Tibial nerve (tissue), 4 donors: ENCODE data around the gene PSIP1. TPM values are rescaled to one million over a fixed set of nuclear protein-coding genes. Genes with fewer than 3 reads are reported as not detected.
"Not testable (repeated sequence)": the region's sequence is repeated elsewhere in the genome, so short reads cannot be mapped to it uniquely, and the experiment has no call there.

Experiments used
- DNase-seq, 2 donors: peaks; one replicate each; pipeline ENCODE4 v3.0.0-alpha.2; 2019; ENCODE audit warnings: low spot score in 2 of 2
- H3K27ac ChIP-seq, 4 donors: fragments of 200-600 bp; sonication (generic) in 3 of 4; one replicate each; pipeline ENCODE4 v1.5.1; 2017 to 2019; ENCODE audit warnings: mild to moderate bottlenecking in 1 of 4
- H3K27me3 ChIP-seq, 2 donors: fragments of 200-600 bp; sonication (generic) in 1 of 2; one replicate each; pipeline versions ENCODE4 v1.5.1 to v1.6.0; 2017 to 2019
- H3K36me3 ChIP-seq, 3 donors: fragments of 200-600 bp; sonication (generic); one replicate each; pipeline ENCODE4 v1.5.1; 2018 to 2019
- H3K4me1 ChIP-seq, 4 donors: fragments of 200-600 bp; sonication (generic) in 3 of 4; one replicate each; pipeline ENCODE4 v1.5.1; 2017 to 2019
- H3K4me3 ChIP-seq, 4 donors: fragments of 200-600 bp; sonication (generic) in 3 of 4; one replicate each; pipeline ENCODE4 v1.5.1; 2017 to 2019; ENCODE audit warnings: mild to moderate bottlenecking in 1 of 4, moderate library complexity in 1 of 4
- H3K9me3 ChIP-seq, 4 donors: fragments of 200-600 bp; sonication (generic) in 3 of 4; one replicate each; pipeline ENCODE4 v1.5.1; 2017 to 2019
- EP300 ChIP-seq, 2 donors: sonication (generic); formaldehyde crosslinking; IDR thresholded peaks; one replicate each; pipeline ENCODE4 v1.6.1; 2017; ENCODE audit warnings: antibody characterized with exemption in 2 of 2, mild to moderate bottlenecking in 1 of 2
- POLR2A ChIP-seq, 2 donors: fragments of 450-650 bp; IDR thresholded peaks; one replicate each; pipeline ENCODE4 v1.6.1; 2017; ENCODE audit warnings: antibody characterized with exemption in 2 of 2, mild to moderate bottlenecking in 2 of 2, moderate library complexity in 2 of 2
- WGBS, 2 donors: methylation state at CpG; one replicate each; pipeline ENCODE4 v1.1.5; 2018; 5-methylcytosine and 5-hydroxymethylcytosine counted together
- total RNA-seq, 4 donors: library from RNA; depleted of rRNA; stranded (reverse); fragments of >200 nt; gene quantifications; one replicate each; pipeline ENCODE4 v1.1.0, GENCODE V29; 2016
- TF ChIP-seq, protein P1 (sequence below), 5 experiments: fragments of 200-600 bp in 3 of 5; fragments of 450-650 bp in 2 of 5; sonication (generic) in 3 of 5; IDR thresholded peaks; one replicate each; pipeline ENCODE4 v1.5.1; 2016 to 2019; ENCODE audit warnings: antibody characterized with exemption in 5 of 5, mild to moderate bottlenecking in 3 of 5, moderate library complexity in 2 of 5

The PSIP1 gene
- total RNA-seq, 4 donors from 2014 or later: 57.6 to 121 (median 97.9) TPM

DNA sequence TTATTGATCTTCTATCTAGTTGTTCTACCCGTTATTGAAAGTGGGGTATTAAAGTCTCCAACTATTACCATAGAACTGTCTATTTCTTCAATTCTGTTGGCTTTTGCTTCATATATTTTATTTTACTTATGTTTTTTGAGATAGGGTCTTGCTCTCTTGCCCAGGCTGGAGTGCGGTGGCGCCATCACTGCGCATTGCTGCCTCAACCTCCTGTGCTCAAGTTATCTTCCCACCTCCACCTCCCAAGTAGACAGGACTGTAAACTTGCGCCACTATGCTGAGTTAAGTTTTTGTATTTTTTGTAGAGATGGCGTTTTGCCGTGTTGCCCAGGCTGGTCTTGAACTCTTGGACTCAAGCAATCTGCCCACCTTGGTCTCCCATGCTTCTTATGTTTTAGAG, 71.9 kb downstream of the PSIP1 start:
- H3K36me3 ChIP-seq: peaks cover 2 to 67% (median 12%) of the 10 kb centered on the region in 3 donors
- no peaks in the 10 kb centered on the region for H3K27me3 ChIP-seq
- WGBS, 2 donors: 97 to 99% methylated on average over 7 of the region's 7 CpGs
- no peak overlapping the region for H3K4me3 ChIP-seq
- H3K4me1 ChIP-seq: peaks cover 0 to 6% (median 0%) of the 10 kb centered on the region in 4 donors
- TF ChIP-seq, protein P1, sequence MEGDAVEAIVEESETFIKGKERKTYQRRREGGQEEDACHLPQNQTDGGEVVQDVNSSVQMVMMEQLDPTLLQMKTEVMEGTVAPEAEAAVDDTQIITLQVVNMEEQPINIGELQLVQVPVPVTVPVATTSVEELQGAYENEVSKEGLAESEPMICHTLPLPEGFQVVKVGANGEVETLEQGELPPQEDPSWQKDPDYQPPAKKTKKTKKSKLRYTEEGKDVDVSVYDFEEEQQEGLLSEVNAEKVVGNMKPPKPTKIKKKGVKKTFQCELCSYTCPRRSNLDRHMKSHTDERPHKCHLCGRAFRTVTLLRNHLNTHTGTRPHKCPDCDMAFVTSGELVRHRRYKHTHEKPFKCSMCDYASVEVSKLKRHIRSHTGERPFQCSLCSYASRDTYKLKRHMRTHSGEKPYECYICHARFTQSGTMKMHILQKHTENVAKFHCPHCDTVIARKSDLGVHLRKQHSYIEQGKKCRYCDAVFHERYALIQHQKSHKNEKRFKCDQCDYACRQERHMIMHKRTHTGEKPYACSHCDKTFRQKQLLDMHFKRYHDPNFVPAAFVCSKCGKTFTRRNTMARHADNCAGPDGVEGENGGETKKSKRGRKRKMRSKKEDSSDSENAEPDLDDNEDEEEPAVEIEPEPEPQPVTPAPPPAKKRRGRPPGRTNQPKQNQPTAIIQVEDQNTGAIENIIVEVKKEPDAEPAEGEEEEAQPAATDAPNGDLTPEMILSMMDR (IDR thresholded peaks at IDR 0.05): no peak
- no peak for TF ChIP-seq POLR2A (IDR thresholded peaks at IDR 0.05)
- TF ChIP-seq EP300 (IDR thresholded peaks at IDR 0.05): no peak
- no peak overlapping the region for H3K27ac ChIP-seq
- no peak for DNase-seq
- H3K9me3 ChIP-seq: no peaks in the 10 kb centered on the region

DNA sequence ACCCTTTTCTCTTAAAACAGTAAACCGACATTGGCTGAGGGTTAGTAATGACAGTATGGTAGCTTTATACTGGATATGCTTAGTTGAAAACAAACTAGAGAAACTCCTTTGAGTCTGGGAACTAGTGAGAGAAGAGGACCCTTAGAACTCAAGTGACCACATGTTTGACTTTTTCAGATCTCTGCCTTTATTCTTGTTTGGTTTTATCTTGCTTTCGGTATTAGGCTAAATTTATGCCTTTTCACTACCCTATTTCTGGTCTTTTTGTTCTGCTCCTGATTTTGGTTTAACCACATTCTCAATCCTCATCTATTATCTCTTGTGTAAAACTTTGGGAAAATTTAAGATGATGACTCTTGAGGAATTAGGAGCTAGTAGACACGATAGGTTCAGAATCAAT, 77.1 kb downstream of the PSIP1 start:
- Histone ChIP-seq H3K27ac (no peak overlapping the region), H3K27me3 (no peaks in the 10 kb centered on the region), H3K9me3 (no peaks in the 10 kb centered on the region), H3K4me3 (no peak overlapping the region), H3K36me3 (peaks cover 0 to 40% (median 0%) of the 10 kb centered on the region in 3 donors), H3K4me1 (peaks cover 0 to 16% (median 4%) of the 10 kb centered on the region in 4 donors)
- TF ChIP-seq EP300 (IDR thresholded peaks at IDR 0.05) (no peak), POLR2A (IDR thresholded peaks at IDR 0.05) (no peak)
- 91 to 93% methylated on average over 3 of the region's 3 CpGs for WGBS, 2 donors
- DNase-seq: no peak

DNA sequence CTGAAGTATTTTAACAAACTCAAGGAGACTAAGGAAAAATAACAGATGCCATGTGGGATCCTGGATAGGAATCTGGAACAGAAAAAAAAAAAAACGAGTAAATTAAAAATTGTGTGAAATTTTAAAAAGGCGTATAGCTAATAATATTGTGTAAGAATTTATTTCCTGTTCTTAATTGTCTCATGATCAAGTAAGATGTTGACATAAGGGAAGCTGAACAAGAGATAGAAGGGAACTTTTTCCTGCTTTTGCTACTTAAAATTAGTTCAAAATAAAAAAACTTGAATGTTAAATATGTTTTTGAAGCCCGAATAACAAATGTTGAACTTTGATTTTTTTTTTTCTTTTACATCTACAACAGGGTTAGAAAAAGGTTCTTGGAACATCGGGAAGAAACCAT, 77.6 kb downstream of the PSIP1 start:
- no peaks in the 10 kb centered on the region for H3K9me3 ChIP-seq
- H3K4me1 ChIP-seq: peaks cover 0 to 16% (median 4%) of the 10 kb centered on the region in 4 donors
- WGBS, 2 donors: 75 to 84% methylated on average over 4 of the region's 4 CpGs
- H3K27me3 ChIP-seq: no peaks in the 10 kb centered on the region
- no peak for DNase-seq
- H3K36me3 ChIP-seq: peaks cover 0 to 38% (median 0%) of the 10 kb centered on the region in 3 donors
- no peak overlapping the region for H3K4me3 ChIP-seq
- TF ChIP-seq, protein P1 (IDR thresholded peaks at IDR 0.05): no peak
- no peak for TF ChIP-seq EP300 (IDR thresholded peaks at IDR 0.05)
- TF ChIP-seq POLR2A (IDR thresholded peaks at IDR 0.05): no peak
- no peak overlapping the region for H3K27ac ChIP-seq

DNA sequence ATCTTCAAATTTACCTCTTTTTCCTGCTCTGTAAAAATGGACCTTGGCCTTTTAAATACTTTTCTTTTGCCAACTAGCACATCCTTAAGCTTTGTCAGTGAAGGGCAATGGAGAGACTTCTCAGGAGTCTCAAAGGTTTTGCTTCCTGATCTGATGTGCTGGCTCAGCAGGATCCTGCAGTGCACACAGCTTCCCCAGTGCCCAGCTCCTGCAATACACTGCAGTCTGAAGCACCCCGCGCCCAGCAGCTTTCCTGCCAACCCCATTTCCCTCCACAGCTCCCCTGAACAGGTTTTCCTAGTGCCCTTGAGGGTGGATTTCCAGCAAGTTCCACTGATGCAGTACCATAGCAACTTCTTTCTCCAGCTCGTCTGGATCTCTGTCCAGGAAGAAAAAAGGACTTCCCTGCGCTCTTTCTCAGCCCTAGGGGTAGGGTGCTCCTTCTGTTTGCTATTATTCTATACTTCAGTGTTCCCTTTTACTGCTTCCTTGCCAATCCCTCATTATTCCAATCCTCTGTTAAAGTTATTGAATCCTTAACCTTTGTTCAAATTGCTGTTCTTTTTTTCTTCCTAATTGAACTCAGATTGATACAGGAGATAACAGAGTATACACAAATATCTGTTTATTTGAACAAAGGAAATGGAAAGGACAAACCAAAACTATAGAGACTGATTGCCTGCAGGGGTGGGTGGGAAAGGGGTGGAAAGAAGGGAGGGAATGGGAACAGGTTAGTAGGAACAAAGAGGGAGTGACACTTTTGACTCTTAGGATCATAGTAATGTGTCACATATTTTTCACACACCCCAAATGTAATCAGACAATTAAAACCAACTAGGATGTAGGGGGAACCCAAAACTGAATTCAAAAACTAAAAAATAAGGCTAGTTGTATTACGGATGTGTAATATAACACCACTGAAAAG, 79.6 kb downstream of the PSIP1 start:
- Histone ChIP-seq H3K27me3 (no peaks in the 10 kb centered on the region), H3K4me1 (peaks cover 0 to 29% (median 6%) of the 10 kb centered on the region in 4 donors), H3K4me3 (no peak overlapping the region), H3K36me3 (peaks cover 0 to 31% (median 0%) of the 10 kb centered on the region in 3 donors), H3K27ac (peak overlapping the region in 1 of 4 donors; percentile 23), H3K9me3 (no peaks in the 10 kb centered on the region)
- WGBS, 2 donors: 55% methylated on average over 5 of the region's 5 CpGs
- TF ChIP-seq EP300 (IDR thresholded peaks at IDR 0.05): no peak
- TF ChIP-seq, protein P1 (IDR thresholded peaks at IDR 0.05): no peak
- no peak for TF ChIP-seq POLR2A (IDR thresholded peaks at IDR 0.05)
- no peak for DNase-seq

DNA sequence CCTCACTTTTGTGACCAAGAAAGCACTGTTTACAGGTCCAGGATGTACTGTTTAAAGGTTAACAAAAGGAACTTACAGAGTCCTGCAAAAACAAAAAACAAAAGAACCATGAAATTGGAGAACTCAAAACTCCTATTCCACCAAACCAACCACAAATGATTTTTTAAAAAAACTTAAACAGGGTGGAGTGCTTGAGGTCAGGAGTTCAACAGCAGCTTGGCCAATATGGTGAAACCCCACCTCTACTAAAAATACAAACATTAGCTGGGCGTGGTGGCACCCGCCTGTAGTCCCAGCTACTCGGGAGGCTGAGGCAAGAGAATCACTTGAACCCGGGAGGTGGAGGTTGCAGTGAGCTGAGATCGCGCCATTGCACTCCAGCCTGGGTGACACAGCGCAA, 83.1 kb downstream of the PSIP1 start:
- not testable (repeated sequence) for DNase-seq, H3K4me3 ChIP-seq, H3K9me3 ChIP-seq, H3K27me3 ChIP-seq, H3K27ac ChIP-seq
- peaks cover 0 to 22% (median 0%) of the 10 kb centered on the region in 3 donors for H3K36me3 ChIP-seq
- 88 to 91% methylated on average over 7 of the region's 7 CpGs for WGBS, 2 donors
- peaks cover 0 to 56% (median 19%) of the 10 kb centered on the region in 4 donors for H3K4me1 ChIP-seq

DNA sequence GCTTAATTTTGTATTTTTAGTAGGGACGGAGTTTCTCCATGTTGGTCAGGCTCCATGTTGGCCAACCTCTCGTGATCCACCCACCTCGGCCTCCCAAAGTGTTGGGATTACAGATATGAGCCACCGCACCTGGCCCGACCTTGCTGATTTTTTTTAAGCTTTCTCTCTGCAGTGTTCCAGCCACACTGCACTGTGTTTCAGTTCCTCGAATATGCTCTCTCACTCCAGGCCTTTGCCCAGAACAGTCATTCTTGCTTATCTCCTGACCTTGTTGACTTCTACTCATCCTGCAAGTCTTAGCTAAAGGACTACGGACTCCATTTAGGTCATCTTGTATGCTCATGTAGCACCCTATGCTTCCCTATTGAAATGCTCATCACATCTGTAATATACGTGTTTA, 84.8 kb downstream of the PSIP1 start:
- H3K4me3 ChIP-seq: no peak overlapping the region
- H3K9me3 ChIP-seq: no peaks in the 10 kb centered on the region
- H3K36me3 ChIP-seq: peaks cover 0 to 22% (median 0%) of the 10 kb centered on the region in 3 donors
- 91 to 94% methylated on average over 8 of the region's 8 CpGs for WGBS, 2 donors
- H3K27me3 ChIP-seq: no peaks in the 10 kb centered on the region
- no peak for DNase-seq
- peaks cover 0 to 55% (median 16%) of the 10 kb centered on the region in 4 donors for H3K4me1 ChIP-seq
- H3K27ac ChIP-seq: no peak overlapping the region
- TF ChIP-seq EP300 (IDR thresholded peaks at IDR 0.05) (no peak), POLR2A (IDR thresholded peaks at IDR 0.05) (no peak)
- TF ChIP-seq, protein P1 (IDR thresholded peaks at IDR 0.05): no peak
